Keratinocyte (primary cell): ENCODE results near the gene PADI1. TPM values are rescaled to one million over a fixed set of nuclear protein-coding genes. Genes with fewer than 3 reads are reported as not detected.

Experiments used
- DNase-seq: peaks from one replicate; pipeline ENCODE4 v3.0.0-alpha.2; 2011; ENCODE audit warnings: low read depth, missing footprints, low spot score
- FAIRE-seq: peaks from 2 replicates; lab custom pipeline; 2011; peaks lifted over from hg19 to GRCh38; lab: Jason Lieb, UNC
- H2AFZ ChIP-seq: 2 replicates; pipeline ENCODE4 v1.6.0; 2012; ENCODE audit warnings: low read length, control low read depth, inconsistent platforms; ENCODE audit not compliant: control insufficient read depth
- H3K27ac ChIP-seq: 2 replicates; pipeline ENCODE4 v1.5.1; 2011; ENCODE audit warnings: low read length; ENCODE audit not compliant: control insufficient read depth, insufficient read depth
- H3K27me3 ChIP-seq: 3 replicates; pipeline ENCODE4 v1.6.0; 2011; ENCODE audit warnings: low read length; ENCODE audit not compliant: control insufficient read depth, insufficient read depth; ENCODE audit errors: extremely low read depth
- H3K36me3 ChIP-seq, 2 experiments: 2 replicates in 1 of 2; 3 replicates in 1 of 2; pipeline ENCODE4 v1.5.1; 2011; ENCODE audit warnings: low read length in 2 of 2, mild to moderate bottlenecking in 1 of 2; ENCODE audit not compliant: control insufficient read depth in 2 of 2, insufficient read depth in 2 of 2; ENCODE audit errors: extremely low read depth in 1 of 2
- H3K4me1 ChIP-seq: 3 replicates; pipeline ENCODE4 v1.5.1; 2011; ENCODE audit warnings: low read length; ENCODE audit not compliant: control insufficient read depth, insufficient read depth; ENCODE audit errors: extremely low read depth
- H3K4me2 ChIP-seq: 3 replicates; pipeline ENCODE4 v1.6.0; 2011; ENCODE audit warnings: low read depth, low read length; ENCODE audit not compliant: control insufficient read depth, insufficient read depth; ENCODE audit errors: extremely low read depth
- H3K4me3 ChIP-seq, 3 experiments: fragments of 200-600 bp in 1 of 3; sonication (generic) in 1 of 3; 2 replicates in 2 of 3; 3 replicates in 1 of 3; pipeline ENCODE4 v1.5.1; 2011 to 2016; ENCODE audit warnings: low read length in 3 of 3, mild to moderate bottlenecking in 3 of 3, control low read depth in 2 of 3, inconsistent platforms in 1 of 3, low read depth in 1 of 3, mixed read lengths in 1 of 3, mixed run types in 1 of 3, moderate library complexity in 1 of 3; ENCODE audit not compliant: control insufficient read depth in 2 of 3, insufficient read depth in 2 of 3; ENCODE audit errors: extremely low read depth in 1 of 3
- H3K79me2 ChIP-seq: 2 replicates; pipeline ENCODE4 v1.6.0; 2012; ENCODE audit warnings: low read length; ENCODE audit not compliant: control insufficient read depth, insufficient read depth
- H3K9ac ChIP-seq: 3 replicates; pipeline ENCODE4 v1.6.0; 2011; ENCODE audit warnings: low read length; ENCODE audit not compliant: control insufficient read depth, insufficient read depth; ENCODE audit errors: extremely low read depth
- H3K9me1 ChIP-seq: 3 replicates; pipeline ENCODE4 v1.6.0; 2011; ENCODE audit warnings: low read length; ENCODE audit not compliant: control insufficient read depth, insufficient read depth; ENCODE audit errors: extremely low read depth
- H3K9me3 ChIP-seq: 2 replicates; pipeline ENCODE4 v1.5.1; 2012; ENCODE audit warnings: low read depth, low read length; ENCODE audit not compliant: control insufficient read depth
- H4K20me1 ChIP-seq: 3 replicates; pipeline ENCODE4 v1.6.0; 2011; ENCODE audit warnings: low read length; ENCODE audit not compliant: control insufficient read depth, insufficient read depth; ENCODE audit errors: extremely low read depth
- EZH2 ChIP-seq: IDR thresholded peaks from one replicate; pipeline ENCODE4 v1.6.1; 2012; ENCODE audit warnings: inconsistent platforms, mild to moderate bottlenecking, low read length, moderate library complexity
- dilution Hi-C: fragments of 300-500 bp; cut with MboI; formaldehyde crosslinking; loops from one replicate; pipeline ENCODE4 v1.7.0; 2020; ENCODE audit warnings: low sequenced_read_pairs; ENCODE audit not compliant: extremely low pct_ligation_motif_present
- polyA plus RNA-seq, 5 experiments: library from polyadenylated mRNA; depleted of rRNA in 3 of 5; stranded (reverse) in 3 of 5; stranded (forward) in 1 of 5; unstranded in 1 of 5; fragments of >200 nt; gene quantifications; 1 replicate in 1 of 5; 2 replicates in 3 of 5; 3 replicates in 1 of 5; pipeline versions ENCODE4 v1.2.1 to v1.2.3, GENCODE V29; 2011 to 2012; ENCODE audit warnings: missing spikeins in 2 of 5, low read depth in 1 of 5, low replicate concordance in 1 of 5
- TF ChIP-seq, protein P1 (sequence below), 3 experiments: IDR thresholded peaks in 1 of 3; conservative IDR thresholded peaks in 1 of 3; optimal IDR thresholded peaks in 1 of 3; 2 replicates in 2 of 3; 3 replicates in 1 of 3; pipeline versions ENCODE3 to v1.5.1; 2011; ENCODE audit warnings: low read length in 3 of 3, mild to moderate bottlenecking in 3 of 3, moderate library complexity in 2 of 3, control low read depth in 1 of 3, inconsistent platforms in 1 of 3; ENCODE audit not compliant: insufficient read depth in 2 of 3; ENCODE audit errors: extremely low read depth in 1 of 3

The PADI1 gene
- polyA plus RNA-seq, 1 donor (not counting 4 experiments of a cell fraction or from before 2014, with no cell fraction given): 0.96 TPM

DNA sequence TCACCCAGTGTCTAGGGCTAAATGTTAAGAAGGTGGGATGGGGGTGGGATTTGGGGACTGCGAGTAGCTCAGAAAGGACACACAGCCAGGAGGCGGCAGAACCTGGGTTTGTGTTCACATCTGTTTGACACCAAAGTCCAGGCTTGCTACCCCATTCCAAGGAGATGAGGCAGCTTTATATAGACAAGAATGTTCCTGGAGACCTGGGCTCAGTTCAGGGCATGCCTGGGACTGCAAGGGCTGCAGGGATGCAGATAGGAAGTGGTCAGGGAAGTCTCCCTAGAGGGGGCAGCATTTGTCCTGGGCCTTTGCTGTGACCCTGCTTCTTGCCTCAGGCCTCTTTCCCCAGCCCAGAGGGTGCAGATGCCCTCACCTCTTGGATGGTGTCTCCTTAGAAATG lies 60.2 kb downstream of the PADI1 start:
- DNase-seq (peak; percentile 90), FAIRE-seq (peak; percentile 99)
- Histone ChIP-seq H3K36me3 (no peaks in the 10 kb centered on the region), H3K9me3 (no peaks in the 10 kb centered on the region), H3K4me1 (peaks cover 18% of the 10 kb centered on the region), H3K4me2 (peak overlapping the region; percentile 59), H3K9me1 (no peaks in the 10 kb centered on the region), H3K27me3 (no peaks in the 10 kb centered on the region), H3K79me2 (no peaks in the 10 kb centered on the region), H3K4me3 (no peak overlapping the region), H3K27ac (peak overlapping the region; percentile 49), H4K20me1 (no peaks in the 10 kb centered on the region), H2AFZ (peak overlapping the region; percentile 20), H3K9ac (peak overlapping the region; percentile 10)
- dilution Hi-C loops: no loop called here
- TF ChIP-seq, protein P1, sequence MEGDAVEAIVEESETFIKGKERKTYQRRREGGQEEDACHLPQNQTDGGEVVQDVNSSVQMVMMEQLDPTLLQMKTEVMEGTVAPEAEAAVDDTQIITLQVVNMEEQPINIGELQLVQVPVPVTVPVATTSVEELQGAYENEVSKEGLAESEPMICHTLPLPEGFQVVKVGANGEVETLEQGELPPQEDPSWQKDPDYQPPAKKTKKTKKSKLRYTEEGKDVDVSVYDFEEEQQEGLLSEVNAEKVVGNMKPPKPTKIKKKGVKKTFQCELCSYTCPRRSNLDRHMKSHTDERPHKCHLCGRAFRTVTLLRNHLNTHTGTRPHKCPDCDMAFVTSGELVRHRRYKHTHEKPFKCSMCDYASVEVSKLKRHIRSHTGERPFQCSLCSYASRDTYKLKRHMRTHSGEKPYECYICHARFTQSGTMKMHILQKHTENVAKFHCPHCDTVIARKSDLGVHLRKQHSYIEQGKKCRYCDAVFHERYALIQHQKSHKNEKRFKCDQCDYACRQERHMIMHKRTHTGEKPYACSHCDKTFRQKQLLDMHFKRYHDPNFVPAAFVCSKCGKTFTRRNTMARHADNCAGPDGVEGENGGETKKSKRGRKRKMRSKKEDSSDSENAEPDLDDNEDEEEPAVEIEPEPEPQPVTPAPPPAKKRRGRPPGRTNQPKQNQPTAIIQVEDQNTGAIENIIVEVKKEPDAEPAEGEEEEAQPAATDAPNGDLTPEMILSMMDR (optimal IDR thresholded peaks at IDR 0.05 in 1 of 3, IDR thresholded peaks at IDR 0.05 in 1 of 3, conservative IDR thresholded peaks at IDR 0.05 in 1 of 3; ENCODE audit: extremely low read depth in 1 of 3, insufficient read depth in 2 of 3, low read length in 3 of 3): peak in 2 of 3 experiments; percentile 27 to 57
- no peak for TF ChIP-seq EZH2

GRCh38 chr1:17265950-17266349 lies 61.0 kb downstream of the PADI1 start:
- TF ChIP-seq, protein P1 (optimal IDR thresholded peaks at IDR 0.05 in 1 of 3, IDR thresholded peaks at IDR 0.05 in 1 of 3, conservative IDR thresholded peaks at IDR 0.05 in 1 of 3; ENCODE audit: extremely low read depth in 1 of 3, insufficient read depth in 2 of 3, low read length in 3 of 3): no peak
- TF ChIP-seq EZH2: no peak
- Histone ChIP-seq H3K4me2 (peak overlapping the region; percentile 59), H3K4me1 (peaks cover 18% of the 10 kb centered on the region), H3K9me3 (no peaks in the 10 kb centered on the region), H2AFZ (no peak overlapping the region), H3K9me1 (no peaks in the 10 kb centered on the region), H3K36me3 (no peaks in the 10 kb centered on the region), H3K27me3 (no peaks in the 10 kb centered on the region), H3K27ac (no peak overlapping the region), H3K9ac (no peak overlapping the region), H4K20me1 (no peaks in the 10 kb centered on the region), H3K79me2 (no peaks in the 10 kb centered on the region), H3K4me3 (no peak overlapping the region)
- dilution Hi-C loops: no loop called here
- no peak for FAIRE-seq
- DNase-seq: no peak
